Naive thymus-derived CD4-positive, alpha-beta T cell (primary cell): ENCODE measurements around the gene TMEM181. TPM values are rescaled to one million over a fixed set of nuclear protein-coding genes. Genes with fewer than 3 reads are reported as not detected.

Experiments used
- ATAC-seq: fragments of 150-1000 bp; cut with Tn5 transposase; 2 replicates; pipeline ENCODE4 v1.10.0; 2021; ENCODE audit warnings: mild to moderate bottlenecking, moderate library complexity
- CTCF ChIA-PET: fragments of 350-600 bp; sonication (Branson Sonifier 250); formaldehyde crosslinking; loops from one replicate; lab custom pipeline; 2021; ENCODE audit warnings: antibody characterized with exemption; lab: Charles Lee
- POLR2A ChIA-PET: fragments of 350-600 bp; sonication (Branson Sonifier 250); formaldehyde crosslinking; loops from one replicate; lab custom pipeline; 2021; ENCODE audit warnings: antibody characterized with exemption, inconsistent platforms; lab: Charles Lee
- DNase-seq, 9 donors: peaks; one replicate each; pipeline versions ENCODE4 v3.0.0 to v3.0.0-alpha.2; 2020 to 2022; ENCODE audit warnings: mixed read lengths in 1 of 9
- H3K27ac ChIP-seq: one replicate; pipeline ENCODE4 v1.7.0; 2013; ENCODE audit warnings: mild to moderate bottlenecking, low read depth, low read length, moderate library complexity
- H3K27me3 ChIP-seq, 2 donors: one replicate each; pipeline ENCODE4 v1.7.0; 2013; ENCODE audit warnings: low read length in 2 of 2, mild to moderate bottlenecking in 2 of 2, moderate library complexity in 2 of 2; ENCODE audit not compliant: control insufficient read depth in 2 of 2, insufficient read depth in 2 of 2
- H3K36me3 ChIP-seq, 3 experiments: 1 replicate in 2 of 3; 2 replicates in 1 of 3; pipeline ENCODE4 v1.7.0; 2013; ENCODE audit warnings: low read length in 3 of 3, mild to moderate bottlenecking in 3 of 3, moderate library complexity in 1 of 3; ENCODE audit not compliant: insufficient read depth in 3 of 3, control insufficient read depth in 2 of 3
- H3K4me1 ChIP-seq, 2 donors: one replicate each; pipeline ENCODE4 v1.7.0; 2013; ENCODE audit warnings: low read length in 2 of 2, mild to moderate bottlenecking in 2 of 2, moderate library complexity in 1 of 2; ENCODE audit not compliant: control insufficient read depth in 2 of 2, insufficient read depth in 2 of 2
- H3K4me3 ChIP-seq: 2 replicates; pipeline ENCODE4 v1.7.0; 2013; ENCODE audit warnings: mild to moderate bottlenecking, low read length
- H3K9me3 ChIP-seq, 3 experiments: 1 replicate in 2 of 3; 2 replicates in 1 of 3; pipeline ENCODE4 v1.7.0; 2013; ENCODE audit warnings: low read length in 3 of 3; ENCODE audit not compliant: control insufficient read depth in 2 of 3
- H3K27ac Mint-ChIP-seq, 9 donors: one replicate each; pipeline ENCODE4 v1.8.0; 2020 to 2022; ENCODE audit warnings: mixed read lengths in 9 of 9, mild to moderate bottlenecking in 8 of 9, moderate library complexity in 5 of 9, inconsistent platforms in 2 of 9
- H3K27me3 Mint-ChIP-seq, 5 donors: one replicate each; pipeline ENCODE4 v1.8.0; 2021 to 2022; ENCODE audit warnings: mixed read lengths in 5 of 5, mild to moderate bottlenecking in 1 of 5
- H3K36me3 Mint-ChIP-seq, 5 donors: one replicate each; pipeline ENCODE4 v1.8.0; 2020 to 2022; ENCODE audit warnings: mixed read lengths in 5 of 5, mild to moderate bottlenecking in 3 of 5, inconsistent platforms in 1 of 5
- H3K4me1 Mint-ChIP-seq, 7 donors: one replicate each; pipeline ENCODE4 v1.8.0; 2020 to 2022; ENCODE audit warnings: mixed read lengths in 7 of 7, mild to moderate bottlenecking in 3 of 7, inconsistent platforms in 1 of 7
- H3K4me3 Mint-ChIP-seq, 10 donors: one replicate each; pipeline ENCODE4 v1.8.0; 2020 to 2022; ENCODE audit warnings: mild to moderate bottlenecking in 10 of 10, mixed read lengths in 10 of 10, moderate library complexity in 6 of 10, inconsistent platforms in 2 of 10
- H3K9me3 Mint-ChIP-seq, 11 donors: one replicate each; pipeline ENCODE4 v1.8.0; 2020 to 2022; ENCODE audit warnings: mixed read lengths in 11 of 11, mild to moderate bottlenecking in 4 of 11, inconsistent platforms in 1 of 11, moderate library complexity in 1 of 11
- intact Hi-C, 2 donors: fragments of 100-400 bp; cut with micrococcal nuclease; formaldehyde crosslinking; loops; one replicate each; pipeline ENCODE4 v1.15.1; 2023
- polyA plus RNA-seq, 2 donors: library from polyadenylated mRNA; unstranded; fragments of 300-500 nt; fragmentation: Illumina TruSeq; gene quantifications; one replicate each; pipeline ENCODE4 v1.2.3, GENCODE V29; 2021
- total RNA-seq, 6 experiments: library from RNA in 5 of 6; stranded (reverse) in 5 of 6; gene quantifications; 1 replicate in 5 of 6; 2 replicates in 1 of 6; pipeline ENCODE4 v1.2.3 and lab custom pipeline; 2021 to 2026

The TMEM181 gene
- total and polyA plus RNA-seq, 7 experiments from 2014 or later: 1.9 to 17.2 (median 15.7) TPM

DNA sequence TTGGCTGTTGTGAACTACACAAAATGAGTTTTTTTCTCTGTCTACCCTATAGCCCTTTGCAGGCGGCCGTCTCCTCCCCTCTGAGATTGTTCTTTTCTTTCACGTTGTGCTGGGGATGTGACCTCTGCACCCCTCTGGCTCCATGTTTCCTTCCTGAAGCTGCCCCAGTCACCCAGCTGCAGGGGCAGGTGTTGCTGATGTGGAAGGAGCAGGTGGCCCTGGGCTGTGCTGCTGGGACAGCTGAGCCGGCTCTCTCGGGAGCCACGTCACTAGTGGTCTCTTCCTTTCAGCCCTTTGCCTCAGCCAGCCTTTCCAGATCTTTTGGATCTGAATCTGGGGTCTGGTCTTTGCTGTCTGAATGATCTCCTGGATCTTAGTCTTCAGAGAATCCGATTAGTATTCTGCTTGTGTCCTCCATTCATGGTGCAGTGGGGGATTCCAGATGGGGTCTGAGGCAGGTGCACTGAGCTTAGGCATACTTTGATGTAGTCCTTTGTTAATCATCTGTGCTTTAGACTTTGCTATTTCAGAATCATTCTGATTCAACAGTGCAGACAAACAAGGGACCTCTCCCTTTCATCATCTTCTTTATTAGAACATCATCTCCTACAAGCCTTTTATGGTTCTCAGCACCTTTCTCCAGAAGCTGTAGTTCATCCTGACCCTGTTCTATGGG, 31.4 kb downstream of the TMEM181 start:
- H3K36me3 ChIP-seq: peaks cover 5 to 67% (median 25%) of the 10 kb centered on the region in 3 experiments

DNA sequence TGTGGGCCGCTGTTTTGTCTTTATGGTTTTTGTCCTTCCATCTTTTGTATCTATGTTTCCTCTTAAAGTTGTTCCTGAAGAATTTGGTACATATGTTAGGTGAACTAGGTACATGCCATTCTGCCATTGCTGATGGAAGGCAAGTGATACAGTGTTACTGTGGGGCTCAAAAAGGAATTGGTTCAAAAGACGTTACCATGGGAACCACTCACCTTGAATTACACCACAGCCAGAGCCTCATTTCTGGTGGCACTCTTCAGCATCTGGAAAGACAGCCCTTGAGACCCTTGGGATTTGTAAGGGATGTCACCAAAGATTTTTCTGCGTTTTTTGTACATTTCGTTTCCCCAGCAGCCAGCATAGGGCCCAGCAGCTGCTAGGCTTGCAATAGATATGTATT, 31.9 kb downstream of the TMEM181 start:
- H3K27me3 Mint-ChIP-seq: no peaks in the 10 kb centered on the region
- DNase-seq (no peak), ATAC-seq (no peak)
- Histone ChIP-seq H3K4me3 (no peak overlapping the region), H3K9me3 (no peaks in the 10 kb centered on the region), H3K36me3 (peaks cover 3 to 63% (median 25%) of the 10 kb centered on the region in 3 experiments), H3K4me1 (no peaks in the 10 kb centered on the region), H3K27me3 (no peaks in the 10 kb centered on the region), H3K27ac (no peak overlapping the region)
- no peaks in the 10 kb centered on the region for H3K9me3 Mint-ChIP-seq
- peak overlapping the region in 6 of 9 donors; percentile 0 to 64 (median 34) for H3K27ac Mint-ChIP-seq
- peaks cover 22 to 56% (median 35%) of the 10 kb centered on the region in 5 donors for H3K36me3 Mint-ChIP-seq
- peaks cover 0 to 15% (median 0%) of the 10 kb centered on the region in 7 donors for H3K4me1 Mint-ChIP-seq
- ChIA-PET POLR2A (no interaction called here), CTCF (interaction anchor here (0.6 to 0.9 kb wide), 3 partner anchors 33 to 370 kb away, joined by 3 to 6 read pairs (median 5); no protein-coding TSS in a partner anchor)
- intact Hi-C loops: no loop called here
- H3K4me3 Mint-ChIP-seq: no peak overlapping the region

More for the DNA sequence above, 31.4 kb downstream of the TMEM181 start:
- Mint-ChIP-seq H3K4me1 (peaks cover 0 to 10% (median 0%) of the 10 kb centered on the region in 7 donors), H3K27me3 (no peaks in the 10 kb centered on the region), H3K36me3 (peaks cover 25 to 57% (median 34%) of the 10 kb centered on the region in 5 donors), H3K27ac (peak overlapping the region in 6 of 9 donors; percentile 0 to 64 (median 22)), H3K4me3 (no peak overlapping the region), H3K9me3 (no peaks in the 10 kb centered on the region)
- no peaks in the 10 kb centered on the region for H3K27me3 ChIP-seq
- no peak overlapping the region for H3K4me3 ChIP-seq
- intact Hi-C loops: no loop called here
- CTCF ChIA-PET: interaction anchor here (0.7 kb wide), 1 partner anchor 222 kb away, joined by 3 read pairs; no protein-coding TSS in a partner anchor
- no peaks in the 10 kb centered on the region for H3K9me3 ChIP-seq
- no peak for ATAC-seq
- DNase-seq: no peak
- no peak overlapping the region for H3K27ac ChIP-seq
- POLR2A ChIA-PET: no interaction called here
- H3K4me1 ChIP-seq: no peaks in the 10 kb centered on the region

DNA sequence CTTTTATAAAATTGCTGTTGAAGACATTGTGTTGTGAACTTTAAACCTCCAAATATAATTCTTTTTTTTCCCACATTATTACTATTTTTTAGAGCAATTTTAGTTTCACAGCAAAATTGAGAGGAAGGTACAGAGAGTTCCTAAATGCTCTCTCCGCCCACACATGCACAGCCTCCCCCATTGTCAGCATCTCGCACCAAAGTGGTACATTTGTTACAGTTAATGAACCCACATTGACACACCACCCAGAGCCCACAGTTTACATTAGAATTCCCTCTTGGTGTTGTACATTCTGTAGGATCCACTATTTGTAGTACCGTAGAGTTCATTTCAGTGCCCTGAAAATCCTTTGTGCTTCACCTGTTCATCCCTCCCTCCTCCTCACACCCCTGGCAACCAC, 33.8 kb downstream of the TMEM181 start:
- H3K4me3 Mint-ChIP-seq: no peak overlapping the region
- peaks cover 0 to 18% (median 4%) of the 10 kb centered on the region in 7 donors for H3K4me1 Mint-ChIP-seq
- peaks cover 0 to 59% (median 25%) of the 10 kb centered on the region in 3 experiments for H3K36me3 ChIP-seq
- ChIA-PET CTCF (interaction anchor here (0.6 to 2.4 kb wide), 2 partner anchors 360 to 380 kb away, joined by 3 to 10 read pairs; no protein-coding TSS in a partner anchor), POLR2A (no interaction called here)
- DNase-seq (no peak), ATAC-seq (no peak)
- no peaks in the 10 kb centered on the region for H3K9me3 ChIP-seq
- H3K27me3 ChIP-seq: no peaks in the 10 kb centered on the region
- no peak overlapping the region for H3K27ac ChIP-seq
- H3K9me3 Mint-ChIP-seq: no peaks in the 10 kb centered on the region
- H3K4me1 ChIP-seq: no peaks in the 10 kb centered on the region
- H3K36me3 Mint-ChIP-seq: peaks cover 18 to 51% (median 37%) of the 10 kb centered on the region in 5 donors
- H3K27ac Mint-ChIP-seq: no peak overlapping the region
- H3K4me3 ChIP-seq: no peak overlapping the region
- H3K27me3 Mint-ChIP-seq: no peaks in the 10 kb centered on the region
- intact Hi-C loops: no loop called here

DNA sequence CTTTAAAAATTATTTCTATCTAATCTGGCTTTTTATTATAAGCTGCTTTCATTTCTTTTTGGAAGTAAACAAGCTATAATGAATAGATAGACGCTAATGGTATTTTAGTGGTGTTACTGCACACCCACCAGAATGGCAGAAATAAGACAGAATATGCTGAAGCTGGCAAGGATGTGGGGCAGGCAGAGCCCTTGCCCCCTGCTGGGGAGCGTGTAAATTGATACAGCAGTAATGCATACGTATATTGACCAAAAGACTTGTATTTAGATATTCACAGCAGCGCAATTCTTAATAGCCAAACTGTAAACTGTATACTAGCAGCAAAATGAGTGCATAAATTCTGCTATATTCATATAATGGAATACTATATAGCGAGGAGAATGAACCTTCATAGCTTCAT, 35.3 kb downstream of the TMEM181 start:
- Mint-ChIP-seq H3K36me3 (peaks cover 21 to 57% (median 29%) of the 10 kb centered on the region in 5 donors), H3K4me1 (peaks cover 0 to 18% (median 4%) of the 10 kb centered on the region in 7 donors), H3K9me3 (no peaks in the 10 kb centered on the region), H3K27ac (peak overlapping the region in 1 of 9 donors; percentile 1), H3K27me3 (no peaks in the 10 kb centered on the region), H3K4me3 (no peak overlapping the region)
- POLR2A ChIA-PET: no interaction called here
- no peak overlapping the region for H3K27ac ChIP-seq
- H3K4me3 ChIP-seq: no peak overlapping the region
- H3K9me3 ChIP-seq: no peaks in the 10 kb centered on the region
- intact Hi-C loops: loop anchor here in 1 of 2 donors (1.0 kb wide), 2 partner anchors 374 to 381 kb away; no protein-coding TSS in a partner anchor
- DNase-seq (peak in 5 of 9 donors; percentile 7 to 32 (median 21)), ATAC-seq (peak; percentile 66)
- H3K27me3 ChIP-seq: no peaks in the 10 kb centered on the region
- CTCF ChIA-PET: interaction anchor here (0.7 to 2.4 kb wide), 7 partner anchors 10 to 1510 kb away, joined by 3 to 10 read pairs (median 3); no protein-coding TSS in a partner anchor
- peaks cover 0 to 58% (median 13%) of the 10 kb centered on the region in 3 experiments for H3K36me3 ChIP-seq
- no peaks in the 10 kb centered on the region for H3K4me1 ChIP-seq

DNA sequence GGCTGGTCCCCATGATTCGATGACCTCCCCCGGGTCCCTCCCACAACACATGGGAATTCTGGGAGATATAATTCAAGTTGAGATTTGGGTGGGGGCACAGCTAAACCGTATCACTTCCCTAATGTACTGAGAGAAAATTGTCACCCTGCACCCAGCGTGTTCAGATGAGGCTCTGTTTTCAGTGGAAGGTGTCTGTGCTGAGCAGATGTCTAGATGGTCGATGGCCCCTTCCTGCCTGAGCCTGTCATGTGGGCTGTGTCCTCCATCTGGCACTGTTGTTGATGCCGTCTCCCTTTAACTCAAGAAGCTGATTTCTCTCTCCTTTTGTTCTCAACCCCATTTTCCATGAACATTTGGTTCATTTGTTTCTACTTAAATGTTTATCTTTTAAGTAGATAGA, 37.0 kb downstream of the TMEM181 start:
- peaks cover 0 to 42% (median 11%) of the 10 kb centered on the region in 3 experiments for H3K36me3 ChIP-seq
- no peak overlapping the region for H3K27ac ChIP-seq
- Mint-ChIP-seq H3K9me3 (no peaks in the 10 kb centered on the region), H3K4me3 (no peak overlapping the region), H3K4me1 (peaks cover 0 to 9% (median 4%) of the 10 kb centered on the region in 7 donors), H3K36me3 (peaks cover 8 to 44% (median 18%) of the 10 kb centered on the region in 5 donors), H3K27ac (peak overlapping the region in 6 of 9 donors; percentile 1 to 81 (median 34)), H3K27me3 (no peaks in the 10 kb centered on the region)
- POLR2A ChIA-PET: no interaction called here
- CTCF ChIA-PET: no interaction called here
- no peak overlapping the region for H3K4me3 ChIP-seq
- DNase-seq: no peak
- H3K4me1 ChIP-seq: no peaks in the 10 kb centered on the region
- no peak for ATAC-seq
- no peaks in the 10 kb centered on the region for H3K9me3 ChIP-seq
- intact Hi-C loops: no loop called here
- H3K27me3 ChIP-seq: no peaks in the 10 kb centered on the region

DNA sequence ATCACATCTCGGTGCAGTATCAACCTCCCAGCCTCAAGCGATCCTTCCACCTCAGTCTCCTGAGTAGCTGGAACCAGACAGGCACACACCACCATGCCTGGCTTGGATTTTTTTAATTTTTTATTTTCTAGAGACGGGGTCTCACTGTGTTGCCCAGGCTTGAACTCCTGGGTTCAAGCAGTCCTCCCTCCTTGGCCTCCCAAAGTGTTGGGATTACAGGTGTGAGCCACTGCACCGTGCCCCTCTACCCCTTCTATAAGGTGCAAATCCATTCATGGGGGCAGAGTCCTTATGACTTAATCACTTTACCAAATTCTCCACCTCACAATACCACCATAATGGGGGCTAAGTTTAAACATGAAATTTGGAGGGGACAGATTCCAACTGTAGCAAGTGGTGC, 37.7 kb downstream of the TMEM181 start:
- peak overlapping the region in 5 of 9 donors; percentile 2 to 81 (median 44) for H3K27ac Mint-ChIP-seq
- H3K4me3 Mint-ChIP-seq: no peak overlapping the region
- no peak for DNase-seq
- H3K36me3 ChIP-seq: peaks cover 0 to 39% (median 4%) of the 10 kb centered on the region in 3 experiments
- CTCF ChIA-PET: no interaction called here
- no peak overlapping the region for H3K4me3 ChIP-seq
- H3K9me3 ChIP-seq: no peaks in the 10 kb centered on the region
- no peaks in the 10 kb centered on the region for H3K27me3 ChIP-seq
- H3K27me3 Mint-ChIP-seq: no peaks in the 10 kb centered on the region
- intact Hi-C loops: no loop called here
- H3K27ac ChIP-seq: no peak overlapping the region
- H3K4me1 Mint-ChIP-seq: peaks cover 0 to 10% (median 4%) of the 10 kb centered on the region in 7 donors
- ATAC-seq: no peak
- POLR2A ChIA-PET: no interaction called here
- H3K9me3 Mint-ChIP-seq: no peaks in the 10 kb centered on the region
- H3K36me3 Mint-ChIP-seq: peaks cover 5 to 47% (median 18%) of the 10 kb centered on the region in 5 donors
- H3K4me1 ChIP-seq: no peaks in the 10 kb centered on the region
